SU-DHL-6 (cell line): ENCODE measurements around the gene FRMPD1.
"Not testable (repeated sequence)": the region's sequence is repeated elsewhere in the genome, so short reads cannot be mapped to it uniquely, and the experiment has no call there.

ENCODE experiments used
- H2AFZ ChIP-seq: fragments of 200-600 bp; sonication (generic); 2 replicates; pipeline ENCODE4 v1.6.1; 2014; ENCODE audit warnings: low read depth, mild to moderate bottlenecking, moderate library complexity, mixed read lengths, antibody characterized with exemption, low read length; ENCODE audit not compliant: severe bottlenecking
- H3F3A ChIP-seq: fragments of 200-600 bp; shearing (Covaris generic); 2 replicates; pipeline ENCODE4 v1.6.0; 2016; ENCODE audit warnings: antibody characterized with exemption, mild to moderate bottlenecking; ENCODE audit not compliant: insufficient read depth
- H3K27ac ChIP-seq: fragments of 200-600 bp; sonication (generic); 2 replicates; pipeline ENCODE4 v1.5.1; 2016; ENCODE audit warnings: low read depth, mild to moderate bottlenecking, low read length, moderate library complexity, mixed read lengths
- H3K27me3 ChIP-seq: fragments of 200-600 bp; sonication (generic), shearing (Covaris generic); 2 replicates; pipeline ENCODE4 v1.6.0; 2014; ENCODE audit warnings: mild to moderate bottlenecking, low read length
- H3K36me3 ChIP-seq: fragments of 200-600 bp; sonication (generic); 2 replicates; pipeline ENCODE4 v1.6.1; 2014; ENCODE audit warnings: mild to moderate bottlenecking, low read length, mixed read lengths
- H3K4me2 ChIP-seq: fragments of 300-600, 200-600 bp; shearing (Covaris generic), sonication (generic); 2 replicates; pipeline ENCODE4 v1.6.0; 2014; ENCODE audit warnings: low read length, low read depth, mild to moderate bottlenecking; ENCODE audit not compliant: poor library complexity, severe bottlenecking
- H3K4me3 ChIP-seq: fragments of 200-600 bp; sonication (generic); 2 replicates; pipeline ENCODE4 v1.5.1; 2014; ENCODE audit warnings: antibody characterized with exemption, low read length, mild to moderate bottlenecking, mixed read lengths; ENCODE audit not compliant: insufficient read depth, poor library complexity, severe bottlenecking
- H3K79me2 ChIP-seq: fragments of 200-600 bp; sonication (generic); 2 replicates; pipeline ENCODE4 v1.6.1; 2014; ENCODE audit warnings: mild to moderate bottlenecking, low read length, moderate library complexity; ENCODE audit not compliant: insufficient read depth
- H3K9ac ChIP-seq: fragments of 200-600 bp; sonication (generic); 2 replicates; pipeline ENCODE4 v1.7.0; 2014; ENCODE audit warnings: mild to moderate bottlenecking, low read length
- H3K9me2 ChIP-seq: fragments of 200-600 bp; sonication (generic); replicated peaks from 2 replicates; pipeline ENCODE4 v1.6.1; 2014; ENCODE audit warnings: low read length; ENCODE audit not compliant: insufficient read depth
- H3K9me3 ChIP-seq: fragments of 200-600 bp; sonication (generic); 2 replicates; pipeline ENCODE4 v1.6.1; 2014; ENCODE audit warnings: low read length, mixed read lengths; ENCODE audit not compliant: insufficient read depth
- H4K20me1 ChIP-seq: fragments of 200-600 bp; sonication (generic); 2 replicates; pipeline ENCODE4 v1.6.1; 2014; ENCODE audit warnings: low read depth, mild to moderate bottlenecking, antibody characterized with exemption, low read length, moderate library complexity, mixed read lengths
- CTCF ChIP-seq: fragments of 200-600 bp; sonication (generic); IDR thresholded peaks from one replicate; pipeline ENCODE4 v1.5.1; 2017; ENCODE audit warnings: antibody characterized with exemption, mild to moderate bottlenecking, low read length, moderate library complexity; ENCODE audit not compliant: insufficient read depth, poor library complexity, severe bottlenecking
- EZH2phosphoT487 ChIP-seq: fragments of 200-600 bp; sonication (generic), shearing (Covaris generic); conservative IDR thresholded peaks from 2 replicates; pipeline ENCODE4 v1.6.1; 2018; ENCODE audit warnings: mild to moderate bottlenecking, antibody characterized with exemption, low read length, moderate library complexity, mixed read lengths

FRMPD1 gene

GRCh38 chr9:37751186-37751585 lies 100.4 kb downstream of the FRMPD1 start:
- Histone ChIP-seq H3K27ac (no peak overlapping the region), H3K36me3 (no peaks in the 10 kb centered on the region), H2AFZ (no peak overlapping the region), H3F3A (no peaks in the 10 kb centered on the region), H4K20me1 (no peaks in the 10 kb centered on the region), H3K4me3 (no peak overlapping the region), H3K9ac (no peak overlapping the region), H3K9me3 (no peaks in the 10 kb centered on the region), H3K9me2 (no peaks in the 10 kb centered on the region), H3K79me2 (no peaks in the 10 kb centered on the region; the same call in 1 of the 2 replicates), H3K4me2 (no peak overlapping the region), H3K27me3 (no peaks in the 10 kb centered on the region)
- TF ChIP-seq EZH2phosphoT487 (no peak), CTCF (no peak)

- H3K79me2 ChIP-seq, H3K4me3 ChIP-seq, H3K27me3 ChIP-seq, H3K9me2 ChIP-seq, H3K27ac ChIP-seq, H3K9ac ChIP-seq, H4K20me1 ChIP-seq, H2AFZ ChIP-seq, H3F3A ChIP-seq, H3K4me2 ChIP-seq, H3K9me3 ChIP-seq, H3K36me3 ChIP-seq: not testable (repeated sequence)
Measured at GRCh38 chr9:37751704-37752103, 101.0 kb downstream of the FRMPD1 start.

- not testable (repeated sequence) for H3K9ac ChIP-seq, H3K79me2 ChIP-seq, H3K27me3 ChIP-seq, H3K4me3 ChIP-seq, H4K20me1 ChIP-seq, H3F3A ChIP-seq, H2AFZ ChIP-seq, H3K9me3 ChIP-seq, H3K36me3 ChIP-seq, H3K4me2 ChIP-seq, H3K27ac ChIP-seq, H3K9me2 ChIP-seq
Measured at GRCh38 chr9:37752112-37752511, 101.4 kb downstream of the FRMPD1 start.

- H3K36me3 ChIP-seq: no peaks in the 10 kb centered on the region
- TF ChIP-seq CTCF: no peak
- TF ChIP-seq EZH2phosphoT487: no peak
- no peaks in the 10 kb centered on the region; the same call in 1 of the 2 replicates for H3K79me2 ChIP-seq
- peak overlapping the region; percentile 90 for H2AFZ ChIP-seq
- no peaks in the 10 kb centered on the region for H3K9me3 ChIP-seq
- no peaks in the 10 kb centered on the region for H3K9me2 ChIP-seq
- H3K27me3 ChIP-seq: no peaks in the 10 kb centered on the region
- H3K4me2 ChIP-seq: peak overlapping the region; percentile 70
- H3K9ac ChIP-seq: peak overlapping the region; percentile 78
- H3K4me3 ChIP-seq: peak overlapping the region; percentile 82
- H4K20me1 ChIP-seq: no peaks in the 10 kb centered on the region
- H3F3A ChIP-seq: no peaks in the 10 kb centered on the region; the same call in 1 of the 2 replicates
- H3K27ac ChIP-seq: no peak overlapping the region
Measured at GRCh38 chr9:37752642-37753488, 102.1 kb downstream of the FRMPD1 start.
